ENCODE measurements around the gene CFAP97D2.

DNA sequence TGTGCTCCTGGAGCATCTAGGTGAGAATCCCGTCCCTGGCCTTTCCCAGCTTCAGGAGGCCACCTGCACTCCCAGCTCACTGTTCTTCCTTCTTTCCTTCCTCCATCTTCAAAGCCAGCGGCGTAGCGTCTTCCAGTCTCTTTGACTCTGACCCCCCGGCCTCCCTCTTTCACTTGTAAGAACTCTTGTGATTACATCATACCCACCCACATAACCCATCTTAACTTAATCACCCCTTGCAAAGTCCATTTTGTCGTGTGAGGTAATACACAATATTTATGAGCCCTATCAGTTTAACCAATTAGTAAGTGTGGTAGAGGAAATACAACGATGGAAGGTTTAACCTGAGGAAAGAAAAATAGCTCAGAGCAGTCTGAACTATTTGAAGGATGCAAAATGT lies 51.1 kb downstream of the CFAP97D2 start:
- TF ChIP-seq SUZ12 (IDR thresholded peaks at IDR 0.05; ENCODE audit: extremely low read depth, insufficient read depth, insufficient read length) (no peak), YY1 (IDR thresholded peaks at IDR 0.05; ENCODE audit: insufficient read depth, insufficient read length) (no peak), ZNF274 (IDR thresholded peaks at IDR 0.05; ENCODE audit: low read depth, low read length) (no peak)
